Cardiac muscle cell (in vitro differentiated cells and primary cell): ENCODE data around the gene PBXIP1. TPM values are rescaled to one million over a fixed set of nuclear protein-coding genes. Genes with fewer than 3 reads are reported as not detected.

Experiments used
- DNase-seq, 2 donors: peaks; one replicate each; pipeline versions ENCODE4 v3.0.0 to v3.0.0-alpha.2; 2010 to 2017; ENCODE audit warnings: low read depth in 1 of 2, low spot score in 1 of 2
- H3K27ac ChIP-seq: fragments of 200-600 bp; sonication (generic); 2 replicates; pipeline ENCODE4 v1.5.1; 2016
- H3K27me3 ChIP-seq: fragments of 200-600 bp; sonication (generic); 2 replicates; pipeline ENCODE4 v1.6.0; 2016; ENCODE audit warnings: control low read depth
- H3K36me3 ChIP-seq: fragments of 200-600 bp; sonication (generic); 2 replicates; pipeline ENCODE4 v1.5.1; 2016; ENCODE audit warnings: control low read depth
- H3K4me1 ChIP-seq: fragments of 200-600 bp; sonication (generic); 2 replicates; pipeline ENCODE4 v1.8.1; 2017; ENCODE audit warnings: low read depth, mild to moderate bottlenecking, mixed run types
- H3K4me3 ChIP-seq: fragments of 200-600 bp; sonication (generic); 2 replicates; pipeline ENCODE4 v1.5.1; 2016; ENCODE audit warnings: mild to moderate bottlenecking
- H3K9me3 ChIP-seq: fragments of 200-600 bp; sonication (generic); 2 replicates; pipeline ENCODE4 v1.5.1; 2017; ENCODE audit warnings: low read depth, mild to moderate bottlenecking, control low read depth
- polyA plus RNA-seq: library from polyadenylated mRNA; unstranded; fragments of >200 nt; fragmentation: Nextera tagmentation; extraction: Ambion mirVana; gene quantifications from 2 replicates; pipeline ENCODE4 v1.2.1, GENCODE V29; 2016
- total RNA-seq: library from RNA; depleted of rRNA; stranded (reverse); fragments of >200 nt; gene quantifications from 2 replicates; pipeline ENCODE4 v1.2.3, GENCODE V29; 2016
- TF ChIP-seq, protein P1 (sequence below): IDR thresholded peaks from 2 replicates; pipeline ENCODE4 v1.5.1; 2012; ENCODE audit warnings: low read depth, mild to moderate bottlenecking, low read length

Gene PBXIP1
- total and polyA plus RNA-seq, 2 experiments from 2014 or later: 108 to 161 TPM

DNA sequence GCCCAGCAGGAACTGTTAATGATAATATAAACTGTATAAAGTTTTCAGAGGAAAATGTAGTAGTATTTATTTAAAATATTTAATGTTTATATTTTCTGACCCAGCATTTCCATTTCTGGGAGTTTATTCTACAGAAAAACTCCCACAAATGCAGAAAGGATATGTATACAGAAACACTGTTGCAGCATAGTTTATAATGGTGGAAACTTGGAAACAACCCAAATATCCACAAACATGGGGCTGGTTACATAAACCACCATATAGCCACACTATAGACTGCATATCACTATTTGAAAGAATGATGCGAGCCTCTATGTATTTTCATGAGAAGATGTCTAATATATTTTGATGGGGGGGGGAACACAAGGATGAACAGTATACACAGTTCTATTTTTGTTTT is 54.3 kb downstream of the PBXIP1 start:
- TF ChIP-seq, protein P1, sequence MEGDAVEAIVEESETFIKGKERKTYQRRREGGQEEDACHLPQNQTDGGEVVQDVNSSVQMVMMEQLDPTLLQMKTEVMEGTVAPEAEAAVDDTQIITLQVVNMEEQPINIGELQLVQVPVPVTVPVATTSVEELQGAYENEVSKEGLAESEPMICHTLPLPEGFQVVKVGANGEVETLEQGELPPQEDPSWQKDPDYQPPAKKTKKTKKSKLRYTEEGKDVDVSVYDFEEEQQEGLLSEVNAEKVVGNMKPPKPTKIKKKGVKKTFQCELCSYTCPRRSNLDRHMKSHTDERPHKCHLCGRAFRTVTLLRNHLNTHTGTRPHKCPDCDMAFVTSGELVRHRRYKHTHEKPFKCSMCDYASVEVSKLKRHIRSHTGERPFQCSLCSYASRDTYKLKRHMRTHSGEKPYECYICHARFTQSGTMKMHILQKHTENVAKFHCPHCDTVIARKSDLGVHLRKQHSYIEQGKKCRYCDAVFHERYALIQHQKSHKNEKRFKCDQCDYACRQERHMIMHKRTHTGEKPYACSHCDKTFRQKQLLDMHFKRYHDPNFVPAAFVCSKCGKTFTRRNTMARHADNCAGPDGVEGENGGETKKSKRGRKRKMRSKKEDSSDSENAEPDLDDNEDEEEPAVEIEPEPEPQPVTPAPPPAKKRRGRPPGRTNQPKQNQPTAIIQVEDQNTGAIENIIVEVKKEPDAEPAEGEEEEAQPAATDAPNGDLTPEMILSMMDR: no peak
- no peak overlapping the region for H3K4me3 ChIP-seq

DNA sequence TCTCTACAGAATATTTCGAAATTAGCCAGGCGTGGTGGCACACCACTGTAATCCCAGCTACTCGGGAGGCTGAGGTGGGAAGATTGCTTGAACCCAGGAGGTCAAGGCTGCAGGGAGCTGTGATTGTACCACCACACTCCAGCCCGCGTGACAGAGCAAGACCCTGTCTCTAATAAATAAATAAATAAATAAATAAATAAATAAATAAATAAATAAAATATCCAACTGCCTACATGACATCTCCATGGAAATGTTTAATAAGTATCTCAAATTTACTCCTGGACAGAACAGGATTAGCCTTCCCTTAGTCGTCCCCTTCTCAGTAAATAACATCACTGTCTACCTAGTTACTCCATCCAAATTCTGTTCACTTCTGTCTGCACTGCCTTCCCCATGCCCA is 56.9 kb downstream of the PBXIP1 start:
- Histone ChIP-seq H3K27ac (no peak overlapping the region), H3K36me3 (no peaks in the 10 kb centered on the region), H3K27me3 (no peaks in the 10 kb centered on the region), H3K4me3 (no peak overlapping the region), H3K4me1 (no peaks in the 10 kb centered on the region), H3K9me3 (no peaks in the 10 kb centered on the region)
- DNase-seq: no peak
- TF ChIP-seq, protein P1: no peak

More for the DNA sequence above, 54.3 kb downstream of the PBXIP1 start:
- Histone ChIP-seq H3K27ac (no peak overlapping the region), H3K4me1 (no peaks in the 10 kb centered on the region), H3K9me3 (no peaks in the 10 kb centered on the region), H3K36me3 (no peaks in the 10 kb centered on the region), H3K27me3 (no peaks in the 10 kb centered on the region)
- DNase-seq: no peak

DNA sequence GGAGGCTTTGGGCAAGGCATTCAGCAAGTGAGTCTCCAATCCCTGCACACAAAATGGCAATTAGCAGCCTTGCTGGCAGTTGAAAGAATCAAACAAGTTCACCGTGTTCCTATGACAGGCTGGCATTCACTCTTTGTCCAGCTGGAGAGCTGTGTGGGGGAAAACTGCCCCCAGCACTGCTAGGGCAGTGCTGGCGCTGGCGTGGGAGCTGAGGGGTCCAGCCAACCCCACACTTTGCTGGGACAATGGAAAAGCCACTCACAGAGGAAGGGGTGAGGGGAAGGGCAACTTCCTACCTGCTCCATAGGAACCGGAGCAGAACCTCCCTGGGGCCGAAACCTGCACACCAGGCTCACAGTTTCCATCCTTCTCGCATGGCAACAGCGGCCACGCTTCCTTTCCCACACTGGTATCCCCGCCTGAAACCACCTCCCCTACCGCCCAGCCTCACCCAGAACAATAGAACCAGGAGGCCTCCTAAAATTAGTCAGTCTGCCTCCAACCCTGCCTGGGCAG is 59.1 kb downstream of the PBXIP1 start:
- H3K9me3 ChIP-seq: no peaks in the 10 kb centered on the region
- TF ChIP-seq, protein P1: no peak
- DNase-seq: no peak

DNA sequence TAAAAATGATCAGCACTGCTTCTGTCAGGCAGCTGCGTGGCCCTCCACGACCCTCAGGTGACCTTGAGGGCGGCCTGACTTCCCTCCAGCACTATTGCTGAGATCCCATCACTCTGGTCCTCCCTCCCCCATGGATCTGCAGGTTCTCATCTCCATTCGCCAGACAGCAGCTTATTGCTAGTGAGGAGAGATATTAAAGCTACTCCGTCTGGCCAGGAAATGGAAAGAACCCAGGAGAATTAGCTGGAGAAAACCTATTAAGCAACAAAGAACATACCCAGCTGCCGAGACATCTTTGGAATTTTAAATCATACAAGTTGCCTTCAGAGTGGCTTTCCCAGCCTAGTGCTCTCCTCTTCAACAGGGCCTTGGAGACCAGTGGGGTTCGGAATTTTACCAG is 60.1 kb downstream of the PBXIP1 start:
- Histone ChIP-seq H3K27ac (no peak overlapping the region), H3K27me3 (no peaks in the 10 kb centered on the region), H3K9me3 (no peaks in the 10 kb centered on the region), H3K4me3 (no peak overlapping the region), H3K36me3 (no peaks in the 10 kb centered on the region), H3K4me1 (no peaks in the 10 kb centered on the region)
- DNase-seq: peak in 1 of 2 donors; percentile 27
- TF ChIP-seq, protein P1: no peak

More for the DNA sequence above, 59.1 kb downstream of the PBXIP1 start:
- H3K4me1 ChIP-seq: no peaks in the 10 kb centered on the region
- H3K36me3 ChIP-seq: no peaks in the 10 kb centered on the region
- H3K4me3 ChIP-seq: no peak overlapping the region
- no peaks in the 10 kb centered on the region for H3K27me3 ChIP-seq
- no peak overlapping the region for H3K27ac ChIP-seq

Other genes with a start within 250 kb of the PBXIP1 start
- gene KCNN3, start 85.8 kb downstream of the PBXIP1 start, total RNA-seq: 0.81 and 1.5 TPM in 2 replicates
- gene KCNN3, start 85.8 kb downstream of the PBXIP1 start, polyA plus RNA-seq: 1.1 and 2.9 TPM in 2 replicates
- 20.1 and 23.8 TPM in 2 replicates for gene PMVK, start 19.4 kb downstream of the PBXIP1 start, total RNA-seq
- 94.4 and 95.4 TPM in 2 replicates for gene PMVK, start 19.4 kb downstream of the PBXIP1 start, polyA plus RNA-seq
- 45.6 and 48.0 TPM in 2 replicates for gene PYGO2, start 5.7 kb upstream of the PBXIP1 start, total RNA-seq
- 45.3 and 49.2 TPM in 2 replicates for gene PYGO2, start 5.7 kb upstream of the PBXIP1 start, polyA plus RNA-seq
- 80.0 and 80.3 TPM in 2 replicates for gene SHC1, start 14.6 kb upstream of the PBXIP1 start, total RNA-seq
- gene SHC1, start 14.6 kb upstream of the PBXIP1 start, polyA plus RNA-seq: 66.8 and 70.7 TPM in 2 replicates
- gene CKS1B, start 18.6 kb upstream of the PBXIP1 start, total RNA-seq: 52.9 and 96.5 TPM in 2 replicates
- gene CKS1B, start 18.6 kb upstream of the PBXIP1 start, polyA plus RNA-seq: 157 and 337 TPM in 2 replicates
- gene FLAD1, start 27.2 kb upstream of the PBXIP1 start, total RNA-seq: 34.3 and 39.7 TPM in 2 replicates
- 59.2 and 60.8 TPM in 2 replicates for gene FLAD1, start 27.2 kb upstream of the PBXIP1 start, polyA plus RNA-seq
- gene LENEP, start 37.5 kb upstream of the PBXIP1 start, total RNA-seq: not detected in 2 replicates
- 0.72 TPM in 1 of 2 replicates, not detected in the other for gene LENEP, start 37.5 kb upstream of the PBXIP1 start, polyA plus RNA-seq
- gene ZBTB7B, start 46.7 kb upstream of the PBXIP1 start, total RNA-seq: 25.5 and 25.6 TPM in 2 replicates
- gene ZBTB7B, start 46.7 kb upstream of the PBXIP1 start, polyA plus RNA-seq: 4.6 and 4.7 TPM in 2 replicates
- 4.3 and 5.4 TPM in 2 replicates for gene DCST2, start 77.7 kb upstream of the PBXIP1 start, total RNA-seq
- 1.1 and 3.8 TPM in 2 replicates for gene DCST2, start 77.7 kb upstream of the PBXIP1 start, polyA plus RNA-seq
- not detected in 2 replicates for gene DCST1, start 77.7 kb upstream of the PBXIP1 start, total RNA-seq
- 0.27 and 0.57 TPM in 2 replicates for gene DCST1, start 77.7 kb upstream of the PBXIP1 start, polyA plus RNA-seq
- 19.5 and 23.0 TPM in 2 replicates for gene ADAM15, start 95.2 kb upstream of the PBXIP1 start, total RNA-seq
- 23.0 and 25.2 TPM in 2 replicates for gene ADAM15, start 95.2 kb upstream of the PBXIP1 start, polyA plus RNA-seq
- 29.2 and 36.0 TPM in 2 replicates for gene EFNA4, start 107.6 kb upstream of the PBXIP1 start, total RNA-seq
- gene EFNA4, start 107.6 kb upstream of the PBXIP1 start, polyA plus RNA-seq: 18.3 and 29.6 TPM in 2 replicates
- 26.3 and 31.9 TPM in 2 replicates for gene EFNA3, start 122.7 kb upstream of the PBXIP1 start, total RNA-seq
- gene EFNA3, start 122.7 kb upstream of the PBXIP1 start, polyA plus RNA-seq: 34.2 and 43.0 TPM in 2 replicates
- gene EFNA1, start 171.8 kb upstream of the PBXIP1 start, total RNA-seq: 39.1 and 43.1 TPM in 2 replicates
- 83.5 and 104 TPM in 2 replicates for gene EFNA1, start 171.8 kb upstream of the PBXIP1 start, polyA plus RNA-seq
- 18.4 and 20.9 TPM in 2 replicates for gene SLC50A1, start 179.8 kb upstream of the PBXIP1 start, total RNA-seq
- gene SLC50A1, start 179.8 kb upstream of the PBXIP1 start, polyA plus RNA-seq: 45.1 and 50.7 TPM in 2 replicates
- 102 and 114 TPM in 2 replicates for gene DPM3, start 184.4 kb upstream of the PBXIP1 start, total RNA-seq
- gene DPM3, start 184.4 kb upstream of the PBXIP1 start, polyA plus RNA-seq: 105 and 110 TPM in 2 replicates
- gene KRTCAP2, start 217.2 kb upstream of the PBXIP1 start, total RNA-seq: 122 and 124 TPM in 2 replicates
- gene KRTCAP2, start 217.2 kb upstream of the PBXIP1 start, polyA plus RNA-seq: 357 and 428 TPM in 2 replicates
- 3.6 and 5.4 TPM in 2 replicates for gene TRIM46, start 217.8 kb upstream of the PBXIP1 start, total RNA-seq
- 2.9 and 3.2 TPM in 2 replicates for gene TRIM46, start 217.8 kb upstream of the PBXIP1 start, polyA plus RNA-seq